OCI-LY7 (cell line): Measurements from ENCODE around the gene NUTM1. TPM values are rescaled to one million over a fixed set of nuclear protein-coding genes. Genes with fewer than 3 reads are reported as not detected.
A peak's percentile ranks its signal among the peaks of the same experiment; 100 is the strongest.

Experiments used
- BruUV-seq: library from RNA; stranded (reverse); fragments of 400-500 nt; replicated peaks from 2 replicates; lab custom pipeline; 2021; lab: Mats Ljungman, UMichigan
- CTCF ChIA-PET: fragments of 300-600 bp; sonication (Branson Sonifier 250); formaldehyde crosslinking; loops from one replicate; lab custom pipeline; 2022; ENCODE audit warnings: antibody characterized with exemption; ENCODE audit not compliant: unreplicated experiment; lab: Charles Lee
- POLR2A ChIA-PET: fragments of 300-600 bp; sonication (Branson Sonifier 250); formaldehyde crosslinking; loops from one replicate; lab custom pipeline; 2022; ENCODE audit warnings: antibody characterized with exemption; lab: Charles Lee
- DNase-seq: peaks from one replicate; pipeline ENCODE4 v3.0.0-alpha.2; 2015; ENCODE audit warnings: low spot score
- H2AFZ ChIP-seq: fragments of 200-600 bp; sonication (generic), shearing (Covaris generic); 2 replicates; pipeline ENCODE4 v1.6.1; 2014; ENCODE audit warnings: mild to moderate bottlenecking, antibody characterized with exemption, low read length, moderate library complexity
- H3K27ac ChIP-seq: fragments of 200-600 bp; sonication (generic); 2 replicates; pipeline ENCODE4 v1.5.1; 2014; ENCODE audit warnings: mixed run types, low read depth, mild to moderate bottlenecking, moderate library complexity, low read length, inconsistent platforms; ENCODE audit not compliant: poor library complexity, severe bottlenecking
- H3K36me3 ChIP-seq: fragments of 200-600 bp; sonication (generic); 2 replicates; pipeline ENCODE4 v1.6.1; 2014; ENCODE audit warnings: mild to moderate bottlenecking, antibody characterized with exemption, low read length, moderate library complexity, mixed read lengths; ENCODE audit not compliant: insufficient read depth
- H3K4me1 ChIP-seq: fragments of 200-600 bp; sonication (generic); 2 replicates; pipeline ENCODE4 v1.5.1; 2014; ENCODE audit warnings: mild to moderate bottlenecking, low read length; ENCODE audit not compliant: insufficient read depth, poor library complexity, severe bottlenecking
- H3K4me2 ChIP-seq: fragments of 200-600 bp; sonication (generic); 2 replicates; pipeline ENCODE4 v1.6.1; 2014; ENCODE audit warnings: mild to moderate bottlenecking, low read length
- H3K4me3 ChIP-seq: fragments of 200-600 bp; sonication (generic); 2 replicates; pipeline ENCODE4 v1.5.1; 2014; ENCODE audit warnings: mild to moderate bottlenecking, low read depth, low read length; ENCODE audit not compliant: poor library complexity, severe bottlenecking
- H3K79me2 ChIP-seq: fragments of 200-600 bp; sonication (generic); 2 replicates; pipeline ENCODE4 v1.6.1; 2016; ENCODE audit warnings: low read depth, mild to moderate bottlenecking, low read length, moderate library complexity, mixed read lengths; ENCODE audit not compliant: insufficient read depth
- H3K9me2 ChIP-seq: fragments of 200-600 bp; sonication (generic); 2 replicates; pipeline ENCODE4 v1.6.1; 2016; ENCODE audit warnings: mild to moderate bottlenecking, low read length, mixed read lengths; ENCODE audit not compliant: insufficient read depth
- H3K9me3 ChIP-seq: fragments of 200-600 bp; sonication (generic); 2 replicates; pipeline ENCODE4 v1.6.1; 2014; ENCODE audit warnings: mild to moderate bottlenecking, mixed run types, low read length, mixed read lengths
- H4K20me1 ChIP-seq: fragments of 200-600 bp; sonication (generic); 2 replicates; pipeline ENCODE4 v1.6.1; 2014; ENCODE audit warnings: mild to moderate bottlenecking, antibody characterized with exemption, low read length, moderate library complexity, mixed read lengths; ENCODE audit not compliant: insufficient read depth
- CTCF ChIP-seq: fragments of 200-600 bp; sonication (generic); conservative IDR thresholded peaks from 2 replicates; pipeline ENCODE4 v1.5.1; 2014; ENCODE audit warnings: mild to moderate bottlenecking, antibody characterized with exemption, low read length, moderate library complexity, mixed read lengths
- EZH2phosphoT487 ChIP-seq: fragments of 200-600 bp; sonication (generic); IDR thresholded peaks from 2 replicates; pipeline ENCODE4 v1.6.1; 2018; ENCODE audit warnings: low read depth, borderline replicate concordance, mild to moderate bottlenecking, mixed run types, antibody characterized with exemption, low read length, moderate library complexity, mixed read lengths
- intact Hi-C: fragments of 100-400 bp; cut with micrococcal nuclease; formaldehyde crosslinking; loops from one replicate; pipeline ENCODE4 v1.10.0; 2022; ENCODE audit not compliant: unreplicated experiment
- total RNA-seq, 2 experiments: library from RNA; depleted of rRNA in 1 of 2; stranded (reverse); fragments of >200 nt in 1 of 2; shearing (Covaris generic) in 1 of 2; gene quantifications; 2 replicates each; pipeline ENCODE4 v1.2.3, GENCODE V29; 2014 to 2022

Gene NUTM1
- total RNA-seq, 2 experiments from 2014 or later, result not detected

- ChIA-PET CTCF (no interaction called here), POLR2A (interaction anchor here (0.5 to 1.0 kb wide), 2 partner anchors 10 to 26 kb away, joined by 3 read pairs; no protein-coding TSS in a partner anchor)
- Histone ChIP-seq H4K20me1 (no peaks in the 10 kb centered on the region), H3K4me3 (peak overlapping the region; percentile 90), H3K4me2 (peak overlapping the region; percentile 77), H3K9me3 (no peaks in the 10 kb centered on the region), H3K27ac (no peak overlapping the region), H3K9me2 (no peaks in the 10 kb centered on the region), H2AFZ (no peak overlapping the region), H3K4me1 (peaks cover 37% of the 10 kb centered on the region), H3K79me2 (peaks cover 6% of the 10 kb centered on the region; the same call in 1 of the 2 replicates), H3K36me3 (peaks cover 10% of the 10 kb centered on the region; the same call in 1 of the 2 replicates)
- no peak for DNase-seq
- intact Hi-C loops, result loop anchor here (5.0 kb wide), 1 partner anchor 122 kb away; the partner anchor contains the start of gene KATNBL1
- no TSS peak for BruUV-seq
- TF ChIP-seq CTCF (no peak), EZH2phosphoT487 (no peak)
Measured at GRCh38 chr15:34334672-34335071, 8.4 kb upstream of the NUTM1 start.

GRCh38 chr15:34335176-34336032 is 7.7 kb upstream of the NUTM1 start:
- DNase-seq, result no peak
- Histone ChIP-seq H3K27ac (no peak overlapping the region), H3K9me2 (no peaks in the 10 kb centered on the region), H2AFZ (peak overlapping the region; percentile 57; the same call in 1 of the 2 replicates), H3K79me2 (peaks cover 6% of the 10 kb centered on the region; the same call in 1 of the 2 replicates), H3K36me3 (peaks cover 17% of the 10 kb centered on the region), H3K4me3 (peak overlapping the region; percentile 90), H3K4me1 (peaks cover 41% of the 10 kb centered on the region), H4K20me1 (no peaks in the 10 kb centered on the region), H3K9me3 (no peaks in the 10 kb centered on the region), H3K4me2 (peak overlapping the region; percentile 77)
- intact Hi-C loops, result loop anchor here (2.0 to 5.0 kb wide), 2 partner anchors 123 to 297 kb away; partner anchors contain the start of genes AVEN and KATNBL1
- POLR2A ChIA-PET, result interaction anchor here (1.1 to 1.2 kb wide), 2 partner anchors 8 to 10 kb away, joined by 3 read pairs; no protein-coding TSS in a partner anchor
- TF ChIP-seq CTCF, result no peak
- TF ChIP-seq EZH2phosphoT487, result no peak
- BruUV-seq, result no TSS peak
- CTCF ChIA-PET, result no interaction called here
